ENCODE data around the gene BRWD1. TPM values are rescaled to one million over a fixed set of nuclear protein-coding genes. Genes with fewer than 3 reads are reported as not detected.
A peak's percentile ranks its signal among the peaks of the same experiment; 100 is the strongest.

BRWD1 gene
- polyA plus RNA-seq, 4 donors = 8.6 to 33.5 (median 9.9) TPM

- H3K27ac ChIP-seq (ENCODE audit: low read depth in 1 of 3, low read length in 2 of 3) = peak overlapping the region; percentile 81 to 96 (median 90)
- WGBS, 3 donors = 3 to 4% (median 4%) methylated on average over 22 of the region's 22 CpGs
- FAIRE-seq (no peak), DNase-seq (peak in 1 of 2 donors; percentile 25)
- H3K9me3 ChIP-seq (ENCODE audit: control insufficient read depth in 2 of 2, insufficient read depth in 1 of 2, low read depth in 1 of 2, low read length in 1 of 2) = no peaks in the 10 kb centered on the region
- H3K4me3 ChIP-seq (ENCODE audit: low read depth in 1 of 3, low read length in 3 of 3) = peak overlapping the region; percentile 55 to 94 (median 78)
- H3K36me3 ChIP-seq (ENCODE audit: control insufficient read depth in 3 of 3, insufficient read depth in 2 of 3, low read depth in 1 of 3, low read length in 3 of 3) = peaks cover 0 to 6% (median 1%) of the 10 kb centered on the region in 3 donors
- H3K27me3 ChIP-seq (ENCODE audit: control insufficient read depth in 3 of 3, insufficient read depth in 3 of 3, low read length in 3 of 3) = no peaks in the 10 kb centered on the region
- H3K4me1 ChIP-seq (ENCODE audit: control insufficient read depth in 3 of 3, insufficient read depth in 2 of 3, low read depth in 1 of 3, low read length in 2 of 3) = no peaks in the 10 kb centered on the region
Observed at GRCh38 chr21:39184050-39184980, 129.1 kb downstream of the BRWD1 start.

- Histone ChIP-seq H3K4me1 (ENCODE audit: control insufficient read depth in 3 of 3, insufficient read depth in 2 of 3, low read depth in 1 of 3, low read length in 2 of 3) (no peaks in the 10 kb centered on the region), H3K9me3 (ENCODE audit: control insufficient read depth in 2 of 2, insufficient read depth in 1 of 2, low read depth in 1 of 2, low read length in 1 of 2) (no peaks in the 10 kb centered on the region), H3K27me3 (ENCODE audit: control insufficient read depth in 3 of 3, insufficient read depth in 3 of 3, low read length in 3 of 3) (no peaks in the 10 kb centered on the region), H3K36me3 (ENCODE audit: control insufficient read depth in 3 of 3, insufficient read depth in 2 of 3, low read depth in 1 of 3, low read length in 3 of 3) (peaks cover 0 to 11% (median 0%) of the 10 kb centered on the region in 3 donors), H3K27ac (ENCODE audit: low read depth in 1 of 3, low read length in 2 of 3) (peak within 1 kb of the TSS; percentile 81 to 96 (median 90)), H3K4me3 (ENCODE audit: low read depth in 1 of 3, low read length in 3 of 3) (peak within 1 kb of the TSS; percentile 64 to 94 (median 78))
- DNase-seq (peak; percentile 96 to 98), FAIRE-seq (no peak)
- 0 to 1% (median 1%) methylated on average over 47 to 76 of the region's 76 CpGs for WGBS, 3 donors
Observed at GRCh38 chr21:39183272-39184049, 130.0 kb downstream of the BRWD1 start, which contains the start of gene PSMG1. Gene PSMG1 (minus strand): TSS chr21:39183451. CDS start chr21:39183385, 66 bp downstream.

- FAIRE-seq = no peak
- Histone ChIP-seq H3K36me3 (ENCODE audit: control insufficient read depth in 3 of 3, insufficient read depth in 2 of 3, low read depth in 1 of 3, low read length in 3 of 3) (peaks cover 0 to 11% (median 0%) of the 10 kb centered on the region in 3 donors), H3K9me3 (ENCODE audit: control insufficient read depth in 2 of 2, insufficient read depth in 1 of 2, low read depth in 1 of 2, low read length in 1 of 2) (no peaks in the 10 kb centered on the region), H3K27ac (ENCODE audit: low read depth in 1 of 3, low read length in 2 of 3) (peak overlapping the region; percentile 57 to 96 (median 90)), H3K27me3 (ENCODE audit: control insufficient read depth in 3 of 3, insufficient read depth in 3 of 3, low read length in 3 of 3) (no peaks in the 10 kb centered on the region), H3K4me1 (ENCODE audit: control insufficient read depth in 3 of 3, insufficient read depth in 2 of 3, low read depth in 1 of 3, low read length in 2 of 3) (no peaks in the 10 kb centered on the region), H3K4me3 (ENCODE audit: low read depth in 1 of 3, low read length in 3 of 3) (peak overlapping the region; percentile 64 to 94 (median 78))
- 0 to 2% (median 1%) methylated on average over 47 to 51 of the region's 51 CpGs for WGBS, 3 donors
- peak; percentile 43 to 64 for DNase-seq
Observed at GRCh38 chr21:39182484-39183271, 130.8 kb downstream of the BRWD1 start.

- DNase-seq (no peak), FAIRE-seq (no peak)
- H3K27me3 ChIP-seq (ENCODE audit: control insufficient read depth in 3 of 3, insufficient read depth in 3 of 3, low read length in 3 of 3) = no peaks in the 10 kb centered on the region
- whole genome bisulfite sequencing, 3 donors = 16 to 47% (median 37%) methylated on average over 8 of the region's 8 CpGs
- H3K4me1 ChIP-seq (ENCODE audit: control insufficient read depth in 3 of 3, insufficient read depth in 2 of 3, low read depth in 1 of 3, low read length in 2 of 3) = no peaks in the 10 kb centered on the region
- H3K36me3 ChIP-seq (ENCODE audit: control insufficient read depth in 3 of 3, insufficient read depth in 2 of 3, low read depth in 1 of 3, low read length in 3 of 3) = peaks cover 0 to 11% (median 0%) of the 10 kb centered on the region in 3 donors
- H3K4me3 ChIP-seq (ENCODE audit: low read depth in 1 of 3, low read length in 3 of 3) = peak overlapping the region; percentile 25 to 94 (median 78)
- H3K9me3 ChIP-seq (ENCODE audit: control insufficient read depth in 2 of 2, insufficient read depth in 1 of 2, low read depth in 1 of 2, low read length in 1 of 2) = no peaks in the 10 kb centered on the region
- no peak overlapping the region for H3K27ac ChIP-seq (ENCODE audit: low read depth in 1 of 3, low read length in 2 of 3)
Observed at GRCh38 chr21:39182016-39182415, 131.4 kb downstream of the BRWD1 start.

- FAIRE-seq = no peak
Observed at GRCh38 chr21:39181205-39181818, 132.1 kb downstream of the BRWD1 start.

GRCh38 chr21:39180429-39181019 is 132.9 kb downstream of the BRWD1 start:
- FAIRE-seq = no peak
- H3K27me3 ChIP-seq (ENCODE audit: control insufficient read depth in 3 of 3, insufficient read depth in 3 of 3, low read length in 3 of 3) = no peaks in the 10 kb centered on the region
- H3K9me3 ChIP-seq (ENCODE audit: control insufficient read depth in 2 of 2, insufficient read depth in 1 of 2, low read depth in 1 of 2, low read length in 1 of 2) = no peaks in the 10 kb centered on the region
- no peak for DNase-seq
- peaks cover 0 to 14% (median 0%) of the 10 kb centered on the region in 3 donors for H3K36me3 ChIP-seq (ENCODE audit: control insufficient read depth in 3 of 3, insufficient read depth in 2 of 3, low read depth in 1 of 3, low read length in 3 of 3)
- H3K27ac ChIP-seq (ENCODE audit: low read depth in 1 of 3, low read length in 2 of 3) = no peak overlapping the region
- no peaks in the 10 kb centered on the region for H3K4me1 ChIP-seq (ENCODE audit: control insufficient read depth in 3 of 3, insufficient read depth in 2 of 3, low read depth in 1 of 3, low read length in 2 of 3)
- H3K4me3 ChIP-seq (ENCODE audit: low read depth in 1 of 3, low read length in 3 of 3) = no peak overlapping the region
- 90 to 95% (median 90%) methylated on average over 2 of the region's 2 CpGs for WGBS, 3 donors

More at GRCh38 chr21:39181205-39181818, 132.1 kb downstream of the BRWD1 start:
- Histone ChIP-seq H3K4me1 (ENCODE audit: control insufficient read depth in 3 of 3, insufficient read depth in 2 of 3, low read depth in 1 of 3, low read length in 2 of 3) (no peaks in the 10 kb centered on the region), H3K27ac (ENCODE audit: low read depth in 1 of 3, low read length in 2 of 3) (no peak overlapping the region), H3K36me3 (ENCODE audit: control insufficient read depth in 3 of 3, insufficient read depth in 2 of 3, low read depth in 1 of 3, low read length in 3 of 3) (peaks cover 0 to 11% (median 0%) of the 10 kb centered on the region in 3 donors), H3K9me3 (ENCODE audit: control insufficient read depth in 2 of 2, insufficient read depth in 1 of 2, low read depth in 1 of 2, low read length in 1 of 2) (no peaks in the 10 kb centered on the region), H3K4me3 (ENCODE audit: low read depth in 1 of 3, low read length in 3 of 3) (no peak overlapping the region), H3K27me3 (ENCODE audit: control insufficient read depth in 3 of 3, insufficient read depth in 3 of 3, low read length in 3 of 3) (no peaks in the 10 kb centered on the region)
- no peak for DNase-seq
- WGBS, 3 donors = 74 to 88% (median 78%) methylated on average over 4 of the region's 4 CpGs

- FAIRE-seq = no peak
- peaks cover 0 to 19% (median 4%) of the 10 kb centered on the region in 3 donors for H3K36me3 ChIP-seq (ENCODE audit: control insufficient read depth in 3 of 3, insufficient read depth in 2 of 3, low read depth in 1 of 3, low read length in 3 of 3)
Observed at GRCh38 chr21:39178421-39178820, 135.0 kb downstream of the BRWD1 start.

More at GRCh38 chr21:39178421-39178820, 135.0 kb downstream of the BRWD1 start:
- Histone ChIP-seq H3K9me3 (ENCODE audit: control insufficient read depth in 2 of 2, insufficient read depth in 1 of 2, low read depth in 1 of 2, low read length in 1 of 2) (no peaks in the 10 kb centered on the region), H3K27ac (ENCODE audit: low read depth in 1 of 3, low read length in 2 of 3) (no peak overlapping the region), H3K27me3 (ENCODE audit: control insufficient read depth in 3 of 3, insufficient read depth in 3 of 3, low read length in 3 of 3) (no peaks in the 10 kb centered on the region), H3K4me3 (ENCODE audit: low read depth in 1 of 3, low read length in 3 of 3) (no peak overlapping the region), H3K4me1 (ENCODE audit: control insufficient read depth in 3 of 3, insufficient read depth in 2 of 3, low read depth in 1 of 3, low read length in 2 of 3) (no peaks in the 10 kb centered on the region)
- DNase-seq = no peak
- 85 to 91% (median 89%) methylated on average over 7 of the region's 7 CpGs for WGBS, 3 donors
